Left lung (tissue), 10 donors: ENCODE data around the gene GLA. TPM values are rescaled to one million over a fixed set of nuclear protein-coding genes. Genes with fewer than 3 reads are reported as not detected.

Experiments used
- ATAC-seq: fragments of 200-7000 bp; cut with Tn5 transposase; one replicate; pipeline ENCODE4 v1.9.1; 2020; ENCODE audit warnings: moderate library complexity
- DNase-seq, 4 donors: peaks; one replicate each; pipeline ENCODE4 v3.0.0-alpha.2; 2013 to 2020
- H3K27ac ChIP-seq, 2 donors: fragments of 200-600 bp; sonication (generic) in 1 of 2; one replicate each; pipeline versions ENCODE4 v1.5.0 to v1.8.0; 2020 to 2021
- H3K27me3 ChIP-seq, 2 donors: fragments of 200-600 bp; sonication (generic) in 1 of 2; one replicate each; pipeline versions ENCODE4 v1.5.0 to v1.8.0; 2020 to 2021
- H3K36me3 ChIP-seq, 2 donors: fragments of 200-600 bp; sonication (generic) in 1 of 2; one replicate each; pipeline versions ENCODE4 v1.5.0 to v1.8.0; 2020 to 2021
- H3K4me1 ChIP-seq, 2 donors: fragments of 200-600 bp; one replicate each; pipeline ENCODE4 v1.8.0; 2021
- H3K4me3 ChIP-seq, 2 donors: fragments of 200-600 bp; sonication (generic) in 1 of 2; one replicate each; pipeline versions ENCODE4 v1.5.0 to v1.8.0; 2020 to 2021; ENCODE audit warnings: mild to moderate bottlenecking in 1 of 2
- H3K9me3 ChIP-seq, 2 donors: fragments of 200-600 bp; sonication (generic) in 1 of 2; one replicate each; pipeline versions ENCODE4 v1.5.0 to v1.8.0; 2020 to 2021
- intact Hi-C, 2 donors: fragments of 100-400 bp; cut with DNase I; formaldehyde crosslinking; loops; one replicate each; pipeline versions ENCODE4 v1.11.2 to v1.14.2; 2022
- polyA plus RNA-seq, 6 donors: library from polyadenylated mRNA; unstranded; fragments of 120-200 nt; gene quantifications; one replicate each; pipeline ENCODE4 v1.2.1, GENCODE V29; 2013; ENCODE audit not compliant: insufficient read length in 6 of 6
- total RNA-seq, 2 donors: library from RNA; stranded (reverse); fragmentation: NEBNext Ultra II Directional; extraction: Animal tissue kit (Norgen Biotek cat#: 25700); gene quantifications; one replicate each; pipeline ENCODE4 v1.2.1, GENCODE V29; 2021
- TF ChIP-seq, protein P1 (sequence below), 2 donors: fragments of 200-600 bp; sonication (generic) in 1 of 2; IDR thresholded peaks; one replicate each; pipeline versions ENCODE4 v1.5.0 to v1.8.0; 2021; ENCODE audit warnings: antibody characterized with exemption in 2 of 2
- donor health status: DM: no; HTN: yes; CAD: no.
- donor health status: DM: no; HTN: no; CAD: no.

GLA gene
- total and polyA plus RNA-seq, 8 donors: 26.2 to 57.7 (median 28.7) TPM

DNA sequence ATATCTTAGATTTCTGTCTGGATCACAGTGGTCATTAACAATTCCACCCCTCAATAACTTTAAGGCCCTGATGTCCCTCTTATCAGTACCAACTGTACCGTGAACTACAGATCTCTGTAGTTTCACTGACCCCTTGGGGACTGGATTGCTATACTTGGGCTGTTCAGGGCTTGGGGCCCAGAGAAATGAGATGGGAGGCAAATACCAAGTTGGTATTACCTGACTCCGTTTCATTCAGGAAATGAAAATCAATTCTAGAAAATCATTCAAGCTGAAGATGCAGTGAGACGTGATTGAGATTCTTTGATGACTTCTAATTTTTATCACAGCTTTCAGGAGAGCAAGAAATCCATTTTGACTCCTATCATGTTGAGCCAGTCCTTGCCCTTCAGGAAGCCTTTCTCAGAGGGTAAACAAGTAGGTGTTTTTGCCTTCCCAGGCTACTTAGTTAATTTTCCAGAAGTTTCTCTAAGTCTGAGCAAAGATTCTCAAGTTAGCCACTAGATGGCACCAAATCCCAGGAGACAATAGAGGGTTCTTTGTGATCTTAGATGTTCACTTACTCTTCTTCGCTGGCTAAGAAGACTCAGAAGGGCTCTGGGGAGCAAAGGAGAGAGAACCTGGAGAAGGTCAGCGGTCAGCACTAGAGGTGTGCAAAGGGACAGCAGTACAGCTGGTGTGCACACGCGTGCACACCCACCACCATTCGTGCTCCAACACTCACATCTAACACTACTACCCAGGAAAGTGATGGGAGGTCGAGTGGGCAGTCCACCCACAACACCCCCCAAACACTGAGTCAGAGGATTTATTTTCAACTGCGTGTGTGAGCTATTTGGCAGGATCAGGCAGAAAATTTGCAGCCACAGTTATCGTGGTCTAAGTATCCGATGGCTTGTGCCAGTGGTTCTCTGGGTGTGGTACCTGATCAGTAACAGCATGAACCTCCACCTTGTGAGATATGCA, 7.7 kb upstream of the GLA start:
- peak in 2 of 4 donors; percentile 54 to 68 for DNase-seq
- intact Hi-C loops: no loop called here
- Histone ChIP-seq H3K9me3 (no peaks in the 10 kb centered on the region), H3K27ac (peak overlapping the region; percentile 28 to 72), H3K4me3 (no peak overlapping the region), H3K4me1 (peaks cover 2 to 16% of the 10 kb centered on the region in 2 donors), H3K27me3 (no peaks in the 10 kb centered on the region), H3K36me3 (peaks cover 0 to 14% of the 10 kb centered on the region in 2 donors)
- peak; percentile 70 for ATAC-seq
- TF ChIP-seq, protein P1, sequence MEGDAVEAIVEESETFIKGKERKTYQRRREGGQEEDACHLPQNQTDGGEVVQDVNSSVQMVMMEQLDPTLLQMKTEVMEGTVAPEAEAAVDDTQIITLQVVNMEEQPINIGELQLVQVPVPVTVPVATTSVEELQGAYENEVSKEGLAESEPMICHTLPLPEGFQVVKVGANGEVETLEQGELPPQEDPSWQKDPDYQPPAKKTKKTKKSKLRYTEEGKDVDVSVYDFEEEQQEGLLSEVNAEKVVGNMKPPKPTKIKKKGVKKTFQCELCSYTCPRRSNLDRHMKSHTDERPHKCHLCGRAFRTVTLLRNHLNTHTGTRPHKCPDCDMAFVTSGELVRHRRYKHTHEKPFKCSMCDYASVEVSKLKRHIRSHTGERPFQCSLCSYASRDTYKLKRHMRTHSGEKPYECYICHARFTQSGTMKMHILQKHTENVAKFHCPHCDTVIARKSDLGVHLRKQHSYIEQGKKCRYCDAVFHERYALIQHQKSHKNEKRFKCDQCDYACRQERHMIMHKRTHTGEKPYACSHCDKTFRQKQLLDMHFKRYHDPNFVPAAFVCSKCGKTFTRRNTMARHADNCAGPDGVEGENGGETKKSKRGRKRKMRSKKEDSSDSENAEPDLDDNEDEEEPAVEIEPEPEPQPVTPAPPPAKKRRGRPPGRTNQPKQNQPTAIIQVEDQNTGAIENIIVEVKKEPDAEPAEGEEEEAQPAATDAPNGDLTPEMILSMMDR (IDR thresholded peaks at IDR 0.05): peak; percentile 63 to 80

DNA sequence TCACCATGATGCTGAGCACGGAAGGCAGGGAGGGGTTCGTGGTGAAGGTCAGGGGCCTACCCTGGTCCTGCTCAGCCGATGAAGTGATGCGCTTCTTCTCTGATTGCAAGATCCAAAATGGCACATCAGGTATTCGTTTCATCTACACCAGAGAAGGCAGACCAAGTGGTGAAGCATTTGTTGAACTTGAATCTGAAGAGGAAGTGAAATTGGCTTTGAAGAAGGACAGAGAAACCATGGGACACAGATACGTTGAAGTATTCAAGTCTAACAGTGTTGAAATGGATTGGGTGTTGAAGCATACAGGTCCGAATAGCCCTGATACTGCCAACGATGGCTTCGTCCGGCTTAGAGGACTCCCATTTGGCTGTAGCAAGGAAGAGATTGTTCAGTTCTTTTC, 4.3 kb upstream of the GLA start:
- no peak overlapping the region for H3K4me3 ChIP-seq
- TF ChIP-seq, protein P1 (IDR thresholded peaks at IDR 0.05): no peak
- ATAC-seq (no peak), DNase-seq (no peak)
- H3K9me3 ChIP-seq: no peaks in the 10 kb centered on the region
- peaks cover 0 to 14% of the 10 kb centered on the region in 2 donors for H3K36me3 ChIP-seq
- H3K27me3 ChIP-seq: no peaks in the 10 kb centered on the region
- peaks cover 6 to 14% of the 10 kb centered on the region in 2 donors for H3K4me1 ChIP-seq
- H3K27ac ChIP-seq: no peak overlapping the region
- intact Hi-C loops: no loop called here

DNA sequence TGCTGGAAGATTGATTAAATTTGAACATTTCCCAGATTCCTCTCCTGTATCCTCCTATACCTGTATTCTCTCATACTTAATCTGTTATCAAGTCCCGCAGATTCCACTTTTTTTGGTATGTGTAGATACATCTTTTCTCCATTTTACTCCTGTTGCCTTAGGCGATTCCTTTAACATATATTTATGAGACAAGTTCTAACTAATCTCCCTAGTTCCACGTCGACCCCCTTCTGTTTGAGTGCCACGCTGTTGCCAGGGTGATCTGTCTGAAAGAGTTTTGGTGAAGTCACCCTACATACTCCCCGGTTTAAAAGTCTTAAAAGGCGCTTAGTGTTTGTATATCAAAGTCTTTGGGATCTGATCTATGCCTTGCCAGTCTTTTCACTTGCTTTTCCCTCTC, 2.7 kb upstream of the GLA start:
- no peaks in the 10 kb centered on the region for H3K27me3 ChIP-seq
- H3K27ac ChIP-seq: no peak overlapping the region
- H3K4me3 ChIP-seq: peak overlapping the region in 1 of 2 donors; percentile 56
- ATAC-seq (no peak), DNase-seq (no peak)
- H3K36me3 ChIP-seq: peaks cover 0 to 14% of the 10 kb centered on the region in 2 donors
- TF ChIP-seq, protein P1 (IDR thresholded peaks at IDR 0.05): no peak
- intact Hi-C loops: no loop called here
- peaks cover 3 to 18% of the 10 kb centered on the region in 2 donors for H3K4me1 ChIP-seq
- H3K9me3 ChIP-seq: no peaks in the 10 kb centered on the region

DNA sequence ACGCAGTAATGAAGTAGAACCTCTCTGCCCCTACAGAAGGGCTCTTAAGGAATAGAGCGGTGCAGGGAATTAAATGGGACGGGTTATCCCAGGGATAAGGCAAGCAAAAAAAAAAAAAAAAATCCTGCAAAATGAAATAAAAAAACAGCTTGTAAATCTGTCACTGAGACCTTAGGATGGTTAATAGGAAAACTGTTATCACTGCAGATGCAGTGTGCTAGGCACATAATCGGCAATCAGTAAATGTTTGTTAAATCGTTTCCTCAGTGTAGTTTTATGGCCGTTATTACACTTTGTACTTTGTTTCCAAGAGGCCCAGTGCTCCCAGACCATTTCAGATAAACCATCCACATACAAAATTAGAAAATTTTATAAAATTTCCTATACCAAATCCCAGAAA, 1.3 kb upstream of the GLA start:
- Histone ChIP-seq H3K4me1 (peaks cover 3 to 18% of the 10 kb centered on the region in 2 donors), H3K4me3 (peak overlapping the region; percentile 31 to 56), H3K27ac (peak overlapping the region; percentile 93 to 95), H3K36me3 (peaks cover 0 to 14% of the 10 kb centered on the region in 2 donors), H3K9me3 (no peaks in the 10 kb centered on the region), H3K27me3 (no peaks in the 10 kb centered on the region)
- no peak for DNase-seq
- TF ChIP-seq, protein P1 (IDR thresholded peaks at IDR 0.05): no peak
- intact Hi-C loops: no loop called here
- ATAC-seq: peak; percentile 40

DNA sequence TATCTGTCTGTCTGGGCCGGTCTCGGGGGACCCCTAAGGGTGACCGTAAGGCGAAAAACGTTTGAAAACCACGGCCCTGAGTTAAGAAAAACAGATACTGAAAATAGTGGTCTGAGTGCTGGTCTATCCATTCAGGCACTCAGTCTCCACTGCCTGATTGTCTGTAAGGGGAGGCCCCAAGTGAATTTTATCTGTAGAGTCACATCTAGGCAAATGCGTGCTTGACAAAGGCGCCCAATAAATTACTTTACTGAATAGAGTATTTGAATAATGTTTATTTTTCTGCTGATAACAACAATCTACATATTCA, 762 bp upstream of the GLA start:
- Histone ChIP-seq H3K9me3 (no peaks in the 10 kb centered on the region), H3K36me3 (peaks cover 0 to 17% of the 10 kb centered on the region in 2 donors), H3K27me3 (no peaks in the 10 kb centered on the region), H3K27ac (peak overlapping the region; percentile 93 to 95), H3K4me3 (peak overlapping the region; percentile 31 to 56), H3K4me1 (peaks cover 3 to 18% of the 10 kb centered on the region in 2 donors)
- TF ChIP-seq, protein P1 (IDR thresholded peaks at IDR 0.05): no peak
- intact Hi-C loops: no loop called here
- ATAC-seq: peak; percentile 34
- no peak for DNase-seq
